Fibroblast of the aortic adventitia (primary cell): ENCODE data around the gene PPRC1. TPM values are rescaled to one million over a fixed set of nuclear protein-coding genes. Genes with fewer than 3 reads are reported as not detected.

Source experiments
- DNase-seq: peaks from one replicate; pipeline ENCODE4 v3.0.0-alpha.2; 2010; ENCODE audit warnings: low read depth
- H3K4me3 ChIP-seq: 2 replicates; pipeline ENCODE4 v1.5.1; 2011; ENCODE audit warnings: low read depth, mild to moderate bottlenecking, control low read depth, low read length, moderate library complexity
- CTCF ChIP-seq: IDR thresholded peaks from 2 replicates; pipeline ENCODE4 v1.5.1; 2011; ENCODE audit warnings: mild to moderate bottlenecking, low read length, control low read depth, inconsistent platforms; ENCODE audit not compliant: insufficient read depth
- total RNA-seq: library from RNA; depleted of rRNA; stranded (reverse); fragments of >200 nt; gene quantifications from 2 replicates; pipeline ENCODE4 v1.2.3, GENCODE V29; 2012; ENCODE audit warnings: low replicate concordance

Gene PPRC1
- total RNA-seq, 1 donor = 22.8 TPM

- no peak for TF ChIP-seq CTCF
- DNase-seq = no peak
- H3K4me3 ChIP-seq = no peak overlapping the region
Measured at GRCh38 chr10:102101152-102101551, 31.7 kb upstream of the PPRC1 start.

- H3K4me3 ChIP-seq = no peak overlapping the region
- no peak for TF ChIP-seq CTCF
Measured at GRCh38 chr10:102102421-102102820, 30.4 kb upstream of the PPRC1 start.

GRCh38 chr10:102106998-102107397 is 25.8 kb upstream of the PPRC1 start:
- TF ChIP-seq CTCF = no peak
- no peak for DNase-seq
- H3K4me3 ChIP-seq = no peak overlapping the region

More at GRCh38 chr10:102102421-102102820, 30.4 kb upstream of the PPRC1 start:
- no peak for DNase-seq

- TF ChIP-seq CTCF = no peak
- DNase-seq = no peak
- H3K4me3 ChIP-seq = no peak overlapping the region
Measured at GRCh38 chr10:102109166-102110116, 23.4 kb upstream of the PPRC1 start.

- no peak for DNase-seq
Measured at GRCh38 chr10:102111276-102111675, 21.6 kb upstream of the PPRC1 start.

GRCh38 chr10:102112210-102112817 is 20.5 kb upstream of the PPRC1 start:
- TF ChIP-seq CTCF = peak; percentile 30
- peak overlapping the region; percentile 82 for H3K4me3 ChIP-seq

More at GRCh38 chr10:102111276-102111675, 21.6 kb upstream of the PPRC1 start:
- no peak overlapping the region for H3K4me3 ChIP-seq
- no peak for TF ChIP-seq CTCF

More at GRCh38 chr10:102112210-102112817, 20.5 kb upstream of the PPRC1 start:
- DNase-seq = no peak
